ENCODE results near the gene EXOSC6.
"Not testable (repeated sequence)": the region's sequence is repeated elsewhere in the genome, so short reads cannot be mapped to it uniquely, and the experiment has no call there.

Gene EXOSC6

DNA sequence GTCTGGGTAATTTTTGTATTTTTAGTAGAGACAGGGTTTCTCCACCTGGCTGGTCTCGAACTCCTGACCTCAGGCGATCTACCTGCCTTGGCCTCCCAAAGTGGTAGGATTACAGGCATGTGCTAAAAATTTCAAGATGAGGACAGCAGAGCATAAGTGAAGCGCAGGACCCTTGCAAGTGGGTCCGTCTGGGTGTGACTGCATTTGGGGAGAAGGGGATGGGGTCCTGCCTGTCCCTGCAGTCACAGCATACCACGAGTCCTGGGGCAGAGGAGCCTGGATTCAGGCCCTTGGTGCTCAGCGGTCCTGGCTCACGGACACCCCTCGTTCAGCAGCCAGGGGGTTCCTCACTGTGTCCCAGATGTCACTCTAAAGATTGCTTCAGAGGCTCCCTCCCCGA is 53.5 kb downstream of the EXOSC6 start:
- not testable (repeated sequence) for DNase-seq

DNA sequence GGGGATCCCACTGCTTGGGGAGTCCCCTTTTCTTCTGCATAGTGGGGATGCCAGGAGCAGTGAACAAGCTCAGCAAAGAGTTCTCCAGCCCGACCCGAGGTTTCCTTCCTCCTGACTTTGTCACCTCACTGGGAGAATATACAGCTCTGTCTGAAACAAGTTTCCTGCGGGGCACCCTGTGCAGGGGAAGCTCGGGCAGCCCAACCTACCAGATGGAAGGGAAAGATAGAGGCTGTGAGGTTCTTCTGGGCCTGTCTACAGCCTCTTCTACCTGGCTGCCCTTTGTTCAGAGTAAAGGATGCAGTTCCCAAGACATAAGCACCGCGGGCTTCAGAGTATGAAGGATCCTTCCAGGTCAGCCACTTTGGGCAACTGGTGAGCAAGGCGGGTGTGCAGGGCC is 54.1 kb downstream of the EXOSC6 start:
- DNase-seq: not testable (repeated sequence)
